Lower leg skin (tissue), 4 donors: Measurements from ENCODE around the gene NUAK1. TPM values are rescaled to one million over a fixed set of nuclear protein-coding genes. Genes with fewer than 3 reads are reported as not detected.

ENCODE experiments used
- DNase-seq, 2 donors: peaks; one replicate each; pipeline ENCODE4 v3.0.0-alpha.2; 2019; ENCODE audit warnings: low spot score in 2 of 2
- H3K4me3 ChIP-seq: fragments of 200-600 bp; sonication (generic); 2 replicates; pipeline ENCODE4 v1.5.1; 2017; ENCODE audit warnings: mild to moderate bottlenecking, low read depth; ENCODE audit not compliant: poor library complexity, severe bottlenecking
- CTCF ChIP-seq, 3 donors: fragments of 450-650 bp; IDR thresholded peaks; one replicate each; pipeline ENCODE4 v1.5.1; 2016; ENCODE audit warnings: antibody characterized with exemption in 3 of 3, mild to moderate bottlenecking in 3 of 3, moderate library complexity in 2 of 3
- POLR2A ChIP-seq, 2 donors: fragments of 450-650 bp; IDR thresholded peaks; one replicate each; pipeline ENCODE4 v1.6.1; 2016 to 2017; ENCODE audit warnings: antibody characterized with exemption in 2 of 2, mild to moderate bottlenecking in 1 of 2, moderate library complexity in 1 of 2
- WGBS, 2 donors: methylation state at CpG; one replicate each; pipeline ENCODE4 v1.1.5; 2018; 5-methylcytosine and 5-hydroxymethylcytosine counted together
- intact Hi-C: fragments of 100-400 bp; cut with DNase I; formaldehyde crosslinking; loops from one replicate; pipeline ENCODE4 v1.15.0; 2023; ENCODE audit warnings: low total_unique reads
- total RNA-seq, 4 donors: library from RNA; depleted of rRNA; stranded (reverse); fragments of >200 nt; gene quantifications; one replicate each; pipeline ENCODE4 v1.1.0, GENCODE V29; 2016

NUAK1 gene
- total RNA-seq, 4 donors from 2014 or later, result 23.9 to 66.1 (median 42.3) TPM

GRCh38 chr12:106141003-106141402, 2.2 kb upstream of the NUAK1 start:
- intact Hi-C loops, result no loop called here
- no peak for TF ChIP-seq POLR2A (IDR thresholded peaks at IDR 0.05)
- TF ChIP-seq CTCF (IDR thresholded peaks at IDR 0.05), result no peak
- DNase-seq, result peak in 1 of 2 donors; percentile 29
- H3K4me3 ChIP-seq, result no peak overlapping the region

DNA sequence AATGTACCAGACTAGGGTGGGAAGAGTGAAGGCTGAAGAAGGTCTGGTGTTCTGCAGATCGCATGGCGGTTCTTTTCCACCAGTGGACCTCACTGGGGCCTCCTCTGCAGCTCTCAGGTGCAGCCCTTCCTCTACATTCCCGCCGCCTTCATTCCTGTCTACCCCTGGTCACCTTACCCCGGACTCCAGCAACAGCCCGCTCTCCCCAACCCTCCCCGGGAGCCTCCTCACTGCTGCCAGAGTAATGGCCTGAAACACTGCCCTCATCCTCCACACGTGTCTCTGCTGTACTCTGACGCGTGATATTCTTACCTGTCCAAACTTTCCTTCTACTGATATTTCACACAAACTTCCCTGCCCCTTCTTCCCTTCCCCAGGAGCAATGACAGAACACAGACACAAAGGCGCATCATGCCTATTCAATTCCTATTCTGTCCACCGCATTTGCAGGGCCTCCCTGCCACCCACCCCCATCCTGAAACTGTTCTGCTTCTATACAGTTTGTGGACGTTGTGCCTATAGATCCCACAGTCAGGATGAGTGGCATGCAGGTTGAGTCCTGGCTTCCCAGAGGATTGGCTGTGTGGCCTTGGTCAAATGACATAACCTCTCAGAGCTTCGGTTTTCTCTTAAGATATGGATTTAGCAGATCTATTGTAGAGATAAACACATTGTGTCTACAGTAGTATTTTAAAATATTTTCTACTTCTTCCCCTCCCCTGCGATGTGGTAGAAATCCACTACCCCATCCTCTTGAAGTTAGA, 1.7 kb upstream of the NUAK1 start:
- peak in 1 of 2 donors; percentile 83 for DNase-seq
- intact Hi-C loops, result no loop called here
- TF ChIP-seq CTCF (IDR thresholded peaks at IDR 0.05) (no peak), POLR2A (IDR thresholded peaks at IDR 0.05) (no peak)
- WGBS, 2 donors, result 59 to 63% methylated on average over 15 of the region's 15 CpGs
- no peak overlapping the region for H3K4me3 ChIP-seq

DNA sequence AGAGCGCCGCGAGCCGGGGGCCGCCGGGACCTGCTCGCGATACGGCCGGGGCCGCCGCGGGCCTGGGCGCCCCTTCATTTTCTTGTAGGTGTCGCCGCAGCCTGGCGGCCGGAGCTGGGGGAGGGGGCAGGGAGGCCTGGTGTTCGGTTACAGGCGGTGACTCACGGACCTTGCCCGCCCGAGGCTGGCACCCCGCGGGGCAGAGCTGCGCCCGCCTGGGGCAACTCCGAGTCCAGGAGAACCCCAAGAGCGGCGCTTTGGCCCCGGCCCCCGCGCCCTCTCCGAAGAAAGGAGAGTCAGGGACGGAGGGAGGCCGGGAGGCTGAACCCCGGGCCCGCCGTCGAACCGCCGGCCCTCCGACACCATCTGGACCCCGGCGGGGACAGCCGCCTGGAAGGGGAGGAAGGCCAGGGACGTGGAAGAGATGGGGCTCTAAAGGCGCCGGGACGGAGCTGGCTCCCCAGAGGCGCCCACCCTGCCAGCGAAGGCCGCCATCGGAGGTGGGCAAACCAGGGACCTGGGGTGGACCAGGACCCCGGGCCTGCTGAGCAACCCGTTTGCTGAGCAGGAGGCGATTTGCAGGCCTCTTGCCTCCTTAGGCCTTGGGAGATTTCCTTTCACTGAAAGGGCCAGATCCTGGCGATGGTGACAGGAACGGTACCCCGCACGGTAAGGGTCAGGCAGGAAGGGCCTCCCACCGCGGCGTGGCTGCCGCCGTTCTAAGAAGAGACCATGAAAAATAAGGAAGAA, 843 bp upstream of the NUAK1 start:
- intact Hi-C loops, result loop anchor here (5.0 to 10.0 kb wide), 2 partner anchors 435 to 717 kb away; no protein-coding TSS in a partner anchor
- TF ChIP-seq POLR2A (IDR thresholded peaks at IDR 0.05) (no peak), CTCF (IDR thresholded peaks at IDR 0.05) (no peak)
- 11 to 18% methylated on average over 19 to 43 of the region's 66 CpGs for WGBS, 2 donors
- peak; percentile 58 to 94 for DNase-seq
- peak overlapping the region; percentile 69 for H3K4me3 ChIP-seq

- no peak for TF ChIP-seq POLR2A (IDR thresholded peaks at IDR 0.05)
- no peak for TF ChIP-seq CTCF (IDR thresholded peaks at IDR 0.05)
- peak in 1 of 2 donors; percentile 85 for DNase-seq
- peak overlapping the region; percentile 69 for H3K4me3 ChIP-seq
- 1% methylated on average over 10 to 14 of the region's 23 CpGs for WGBS, 2 donors
- intact Hi-C loops, result loop anchor here (5.0 to 10.0 kb wide), 2 partner anchors 433 to 716 kb away; no protein-coding TSS in a partner anchor
These were observed 459 bp downstream of the NUAK1 start for GRCh38 chr12:106138357-106138632.

DNA sequence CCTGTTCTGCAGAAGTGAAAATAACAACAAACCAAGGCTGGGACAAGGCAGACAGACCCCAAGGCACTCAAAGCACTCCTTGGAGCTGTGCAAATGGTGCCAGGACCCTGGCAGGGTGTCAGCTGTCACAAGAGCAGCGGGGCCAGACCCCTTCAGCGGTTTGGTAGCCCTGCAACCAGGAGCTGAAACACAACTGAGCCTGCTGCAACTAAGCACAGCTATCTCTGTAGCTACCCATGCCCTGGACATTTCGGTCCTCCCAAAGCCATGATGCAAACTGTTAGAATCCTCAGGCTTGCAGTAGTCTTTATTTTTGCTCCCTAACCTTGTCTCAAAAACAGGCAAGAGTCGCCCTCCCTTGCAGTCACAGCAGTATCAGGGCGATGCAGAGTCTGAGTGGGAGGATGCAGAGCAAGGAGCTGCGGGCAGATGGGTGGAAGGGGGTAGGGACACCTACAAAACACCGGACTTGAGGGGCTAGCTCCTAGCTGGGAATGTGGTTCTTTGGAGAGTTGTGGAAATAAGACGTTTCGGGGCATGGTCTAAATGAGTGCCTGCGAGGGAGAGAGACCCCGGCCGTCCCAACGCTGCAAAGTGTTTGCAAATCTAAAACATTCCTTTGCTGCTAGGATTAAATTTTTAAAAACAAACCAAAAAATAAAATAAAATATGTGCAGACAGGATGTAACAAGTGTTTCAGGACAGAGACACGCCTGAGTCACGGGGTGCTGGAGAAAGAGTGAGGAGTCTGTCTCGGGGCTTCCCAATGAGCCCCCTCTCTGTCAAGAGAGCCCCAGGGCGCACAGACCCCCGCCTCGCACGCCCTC, 1.0 kb downstream of the NUAK1 start:
- peak overlapping the region; percentile 69 for H3K4me3 ChIP-seq
- 7 to 15% methylated on average over 20 of the region's 20 CpGs for WGBS, 2 donors
- no peak for TF ChIP-seq POLR2A (IDR thresholded peaks at IDR 0.05)
- TF ChIP-seq CTCF (IDR thresholded peaks at IDR 0.05), result no peak
- intact Hi-C loops, result loop anchor here (5.0 to 10.0 kb wide), 2 partner anchors 433 to 715 kb away; no protein-coding TSS in a partner anchor
- no peak for DNase-seq
